Retinal pigment epithelial cell (primary cell): ENCODE data around the gene ACOXL.

ENCODE experiments used
- DNase-seq: peaks from one replicate; pipeline ENCODE4 v3.0.0-alpha.2; 2010; ENCODE audit warnings: low read depth
- H3K4me3 ChIP-seq: 2 replicates; pipeline ENCODE4 v1.5.1; 2011; ENCODE audit warnings: mild to moderate bottlenecking, low read length, control low read depth, moderate library complexity
- CTCF ChIP-seq: conservative IDR thresholded peaks from 2 replicates; pipeline ENCODE4 v1.5.1; 2011; ENCODE audit warnings: low read depth, low read length, control low read depth, inconsistent platforms

ACOXL gene

GRCh38 chr2:111113838-111114237 is 381.5 kb downstream of the ACOXL start:
- DNase-seq, result no peak
- no peak overlapping the region for H3K4me3 ChIP-seq
- TF ChIP-seq CTCF, result no peak

- no peak for DNase-seq
Measured at GRCh38 chr2:111116011-111116746, 383.8 kb downstream of the ACOXL start.

DNA sequence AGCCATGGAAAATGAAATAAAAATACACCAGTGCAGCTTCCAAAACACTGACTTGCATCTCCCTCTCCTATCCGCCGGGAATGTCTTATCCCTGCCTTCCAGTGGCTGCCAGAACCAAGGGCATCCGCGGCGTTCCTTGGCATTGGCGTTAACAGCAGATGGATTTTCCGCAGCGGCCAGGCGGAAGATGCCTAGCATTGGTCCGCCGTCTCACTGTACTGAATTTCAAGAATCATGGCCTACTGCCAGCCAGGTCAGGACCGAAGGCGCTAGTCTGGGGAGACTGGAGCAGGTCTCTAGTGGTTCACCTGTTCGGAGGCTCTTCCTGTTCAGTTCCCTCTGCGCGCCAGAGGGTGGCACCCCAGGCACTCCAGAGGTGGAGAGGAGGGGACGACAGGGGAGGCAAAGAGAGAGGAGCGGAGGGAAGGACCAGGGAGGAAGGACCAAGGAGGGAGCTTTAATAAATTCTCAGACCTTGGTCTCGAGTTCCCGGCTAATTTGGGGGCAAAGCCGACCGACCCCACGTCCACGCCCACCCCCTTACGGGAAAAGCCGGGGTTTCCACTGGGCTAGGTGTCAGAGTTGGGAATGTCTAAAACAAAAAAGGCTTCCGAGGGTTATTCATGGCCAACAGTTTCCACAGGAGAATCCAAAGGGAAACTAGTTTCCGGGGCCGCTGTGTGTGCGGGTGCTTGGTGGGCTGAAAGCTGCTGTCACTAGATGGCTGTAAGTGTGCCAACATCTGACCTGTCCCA is 384.6 kb downstream of the ACOXL start:
- peak; percentile 96 for TF ChIP-seq CTCF
- DNase-seq, result no peak

More at GRCh38 chr2:111116011-111116746, 383.8 kb downstream of the ACOXL start:
- no peak overlapping the region for H3K4me3 ChIP-seq
- TF ChIP-seq CTCF, result no peak

DNA sequence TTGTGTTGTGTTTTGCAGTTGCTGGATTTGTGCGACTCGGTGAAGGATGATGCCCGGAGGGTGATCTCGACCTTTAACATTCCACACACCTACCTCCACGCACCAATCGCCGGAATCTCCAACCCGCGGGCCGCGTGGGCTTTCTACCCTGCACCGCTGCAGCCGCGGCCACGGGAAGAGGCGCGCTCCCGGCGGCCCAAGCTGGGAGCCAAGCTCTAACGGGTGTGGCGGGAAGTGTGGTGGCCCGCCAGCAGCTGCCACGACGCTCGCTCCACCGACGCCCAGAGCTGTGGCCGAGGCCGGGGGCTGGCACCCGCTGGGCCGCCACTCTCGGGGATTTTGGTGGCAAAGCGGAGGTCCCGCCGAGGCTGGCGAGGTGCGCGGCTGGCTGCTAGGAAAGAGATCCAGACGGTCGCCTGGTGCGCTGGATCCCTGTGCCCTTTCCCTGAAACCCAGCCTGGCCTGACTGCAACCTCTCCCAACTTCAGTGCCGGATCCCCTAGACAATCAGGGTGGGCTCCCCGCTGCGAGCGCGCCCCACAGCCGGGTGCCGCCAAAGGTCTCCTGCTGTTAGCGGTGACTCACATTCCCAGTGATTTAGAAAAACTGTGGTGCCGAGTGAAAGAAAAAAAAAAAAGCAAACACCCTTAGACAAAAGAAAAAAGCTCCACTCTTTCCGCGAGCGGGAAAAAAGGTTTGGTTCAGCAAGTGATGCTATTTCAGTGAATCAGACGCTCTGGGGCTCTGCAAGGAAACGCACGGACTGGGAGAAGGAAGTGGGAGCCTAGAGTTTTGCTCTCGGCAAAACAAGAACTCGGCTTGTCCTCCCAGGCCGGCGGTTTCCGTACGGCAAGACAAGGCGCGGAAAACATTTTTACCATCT is 385.5 kb downstream of the ACOXL start:
- TF ChIP-seq CTCF, result no peak
- peak overlapping the region; percentile 56 for H3K4me3 ChIP-seq
- no peak for DNase-seq

More for the DNA sequence above, 384.6 kb downstream of the ACOXL start:
- peak overlapping the region; percentile 56 for H3K4me3 ChIP-seq

GRCh38 chr2:111118481-111118980 is 386.2 kb downstream of the ACOXL start:
- no peak for DNase-seq
- no peak for TF ChIP-seq CTCF
- H3K4me3 ChIP-seq, result peak overlapping the region; percentile 56

- no peak for DNase-seq
- peak overlapping the region; percentile 56 for H3K4me3 ChIP-seq
- no peak for TF ChIP-seq CTCF
Measured at GRCh38 chr2:111118981-111119821, 386.8 kb downstream of the ACOXL start.
